Measurements from ENCODE around the gene TLK1. TPM values are rescaled to one million over a fixed set of nuclear protein-coding genes. Genes with fewer than 3 reads are reported as not detected.
A peak's percentile ranks its signal among the peaks of the same experiment; 100 is the strongest.

Gene TLK1
- total and polyA plus RNA-seq, 9 of the 15 experiments (the other 6 are each of a cell fraction or from before 2014, with no cell fraction given): 20.2 to 101 (median 40.5) TPM

DNA sequence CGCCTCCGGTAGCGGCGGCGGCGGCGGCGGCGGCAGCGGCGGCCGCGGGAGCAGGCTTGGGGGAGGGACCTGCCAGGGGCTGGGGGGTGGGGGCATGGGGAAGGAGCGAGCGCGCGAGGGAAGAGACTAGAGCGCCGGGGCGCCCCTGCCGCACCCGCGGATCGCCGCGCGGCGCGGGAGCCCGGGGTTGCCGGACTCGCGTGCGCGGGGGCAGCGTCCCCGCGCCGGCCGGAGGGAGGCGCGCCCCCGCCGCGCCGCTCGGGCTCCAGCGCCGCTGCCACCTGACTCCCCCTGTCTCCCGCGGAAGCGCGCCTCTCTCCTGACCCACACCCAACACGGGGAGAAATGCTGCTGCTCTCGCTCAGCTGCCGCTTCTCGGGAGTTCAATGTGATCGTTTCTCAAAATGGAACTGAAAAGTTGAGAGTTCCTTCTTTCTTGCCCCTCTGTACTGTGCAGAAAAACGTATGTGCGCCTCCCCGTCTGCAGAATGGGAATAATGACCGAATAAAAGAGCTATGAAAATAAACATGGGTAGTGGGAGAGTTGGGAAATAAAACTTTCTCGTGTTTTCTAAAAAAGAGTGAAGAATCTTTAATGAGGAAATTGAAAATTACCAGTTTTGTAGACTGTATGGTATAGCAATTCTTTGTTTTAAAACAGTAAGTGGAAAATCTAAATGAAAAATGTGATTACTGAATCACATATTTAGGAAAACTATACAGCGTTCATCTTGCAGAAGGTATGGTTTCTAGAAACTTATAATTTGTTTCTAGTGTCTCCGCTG is 455 bp upstream of the TLK1 start (continued):
- TF ChIP-seq NFIC (IDR thresholded peaks at IDR 0.05) (peak; percentile 20; the same call in 1 of the 2 replicates), SPI1 (IDR thresholded peaks at IDR 0.05; ENCODE audit: borderline replicate concordance, low read depth, low read length) (0 out of 2 replicates have a peak, but pooled peaks have one; percentile 13), AFF1 (IDR thresholded peaks at IDR 0.05; ENCODE audit: low read depth in 1 of 2, partially characterized antibody in 2 of 2) (peak; percentile 56 to 71), FUS (optimal IDR thresholded peaks at IDR 0.05; ENCODE audit: low read depth, low read length) (no peak), SAFB (IDR thresholded peaks at IDR 0.05; ENCODE audit: borderline replicate concordance, low read depth, low read length) (peak; percentile 79), ZC3H8 (IDR thresholded peaks at IDR 0.05) (no peak), NFXL1 (CRISPR knock-in tag; IDR thresholded peaks at IDR 0.05) (no peak), DPF2 (IDR thresholded peaks at IDR 0.05) (peak; percentile 35), ZNF717 (CRISPR knock-in tag; IDR thresholded peaks at IDR 0.05) (no peak), NFRKB (IDR thresholded peaks at IDR 0.05; ENCODE audit: low read depth) (peak; percentile 87), HMGXB4 (CRISPR knock-in tag; IDR thresholded peaks at IDR 0.05) (no peak), PCBP2 (IDR thresholded peaks at IDR 0.05; ENCODE audit: low read depth, low read length, poor library complexity, severe bottlenecking) (no peak), CTBP1 (IDR thresholded peaks at IDR 0.05; ENCODE audit: borderline replicate concordance) (0 out of 2 replicates have a peak, but pooled peaks have one; percentile 39), SIN3A (IDR thresholded peaks at IDR 0.05; ENCODE audit: borderline replicate concordance in 2 of 2, control insufficient read depth in 1 of 2, low read depth in 2 of 2, low read length in 2 of 2) (peak in 1 of 2 experiments; percentile 74; a peak in 2 of 4 replicates), PHF8 (IDR thresholded peaks at IDR 0.05; ENCODE audit: borderline replicate concordance, low read length) (peak; percentile 34; the same call in 1 of the 2 replicates)
- TF ChIP-seq, protein P1, sequence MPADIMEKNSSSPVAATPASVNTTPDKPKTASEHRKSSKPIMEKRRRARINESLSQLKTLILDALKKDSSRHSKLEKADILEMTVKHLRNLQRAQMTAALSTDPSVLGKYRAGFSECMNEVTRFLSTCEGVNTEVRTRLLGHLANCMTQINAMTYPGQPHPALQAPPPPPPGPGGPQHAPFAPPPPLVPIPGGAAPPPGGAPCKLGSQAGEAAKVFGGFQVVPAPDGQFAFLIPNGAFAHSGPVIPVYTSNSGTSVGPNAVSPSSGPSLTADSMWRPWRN (IDR thresholded peaks at IDR 0.05; ENCODE audit: low read depth): no peak
- TF ChIP-seq, protein P2, sequence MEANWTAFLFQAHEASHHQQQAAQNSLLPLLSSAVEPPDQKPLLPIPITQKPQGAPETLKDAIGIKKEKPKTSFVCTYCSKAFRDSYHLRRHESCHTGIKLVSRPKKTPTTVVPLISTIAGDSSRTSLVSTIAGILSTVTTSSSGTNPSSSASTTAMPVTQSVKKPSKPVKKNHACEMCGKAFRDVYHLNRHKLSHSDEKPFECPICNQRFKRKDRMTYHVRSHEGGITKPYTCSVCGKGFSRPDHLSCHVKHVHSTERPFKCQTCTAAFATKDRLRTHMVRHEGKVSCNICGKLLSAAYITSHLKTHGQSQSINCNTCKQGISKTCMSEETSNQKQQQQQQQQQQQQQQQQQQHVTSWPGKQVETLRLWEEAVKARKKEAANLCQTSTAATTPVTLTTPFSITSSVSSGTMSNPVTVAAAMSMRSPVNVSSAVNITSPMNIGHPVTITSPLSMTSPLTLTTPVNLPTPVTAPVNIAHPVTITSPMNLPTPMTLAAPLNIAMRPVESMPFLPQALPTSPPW (CRISPR knock-in tag; IDR thresholded peaks at IDR 0.05): peak; percentile 69

Measured in K562 (cell line).